ENCODE data around the gene PARP9. TPM values are rescaled to one million over a fixed set of nuclear protein-coding genes. Genes with fewer than 3 reads are reported as not detected.

The PARP9 gene
- total and polyA plus RNA-seq, 2 of the 13 experiments (the other 11 are each of a cell fraction or from before 2014, with no cell fraction given): 6.5 to 10.6 TPM

- TF ChIP-seq NFAT5 (CRISPR knock-in tag; IDR thresholded peaks at IDR 0.05) (peak; percentile 62; the same call in 1 of the 2 replicates), GABPB1 (CRISPR knock-in tag; IDR thresholded peaks at IDR 0.05) (peak; percentile 85; the same call in 1 of the 2 replicates), RERE (CRISPR knock-in tag; IDR thresholded peaks at IDR 0.05; ENCODE audit: low read depth) (no peak), SNAPC5 (CRISPR knock-in tag; IDR thresholded peaks at IDR 0.05; ENCODE audit: borderline replicate concordance) (no peak), PAXIP1 (CRISPR knock-in tag; conservative IDR thresholded peaks at IDR 0.05) (peak; percentile 44; the same call in 1 of the 2 replicates), E2F1 (CRISPR knock-in tag; IDR thresholded peaks at IDR 0.05) (peak; percentile 31; the same call in 1 of the 2 replicates), ZSCAN21 (CRISPR knock-in tag; IDR thresholded peaks at IDR 0.05; ENCODE audit: borderline replicate concordance) (no peak; the same call in none of the 2 replicates), AGO1 (IDR thresholded peaks at IDR 0.05; ENCODE audit: low read depth, low read length, poor library complexity, severe bottlenecking) (peak; percentile 24), RBFOX2 (IDR thresholded peaks at IDR 0.05; ENCODE audit: low read depth, low read length) (peak; percentile 95)
Observed at GRCh38 chr3:122514123-122515019, 49.7 kb downstream of the PARP9 start, which contains the start of gene KPNA1 (continued).
